ENCODE results near the gene PLPP6. TPM values are rescaled to one million over a fixed set of nuclear protein-coding genes. Genes with fewer than 3 reads are reported as not detected.

Gene PLPP6
- total and polyA plus RNA-seq, 2 of the 13 experiments (the other 11 are each of a cell fraction or from before 2014, with no cell fraction given): 12.1 to 15.5 TPM

DNA sequence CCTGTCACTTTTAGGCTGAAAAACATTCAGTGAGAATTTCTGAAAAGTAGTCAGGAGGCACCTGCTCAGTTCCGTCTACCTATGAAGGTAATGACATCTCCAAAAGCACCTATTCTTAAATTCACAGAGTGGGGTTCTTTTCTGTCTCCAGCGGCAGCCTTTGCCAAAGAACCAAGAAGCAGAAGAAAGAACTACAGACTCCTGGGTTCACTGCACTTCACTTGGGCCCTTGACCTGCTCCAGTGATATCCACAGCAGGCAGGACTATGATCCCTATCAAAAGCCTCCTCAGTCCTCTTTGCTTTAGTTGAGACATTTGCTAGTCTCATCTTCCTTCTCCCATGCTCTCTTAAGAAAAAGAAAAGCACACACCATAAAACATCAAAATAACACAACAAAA lies 19.7 kb upstream of the PLPP6 start (continued):
- TF ChIP-seq, protein P1, sequence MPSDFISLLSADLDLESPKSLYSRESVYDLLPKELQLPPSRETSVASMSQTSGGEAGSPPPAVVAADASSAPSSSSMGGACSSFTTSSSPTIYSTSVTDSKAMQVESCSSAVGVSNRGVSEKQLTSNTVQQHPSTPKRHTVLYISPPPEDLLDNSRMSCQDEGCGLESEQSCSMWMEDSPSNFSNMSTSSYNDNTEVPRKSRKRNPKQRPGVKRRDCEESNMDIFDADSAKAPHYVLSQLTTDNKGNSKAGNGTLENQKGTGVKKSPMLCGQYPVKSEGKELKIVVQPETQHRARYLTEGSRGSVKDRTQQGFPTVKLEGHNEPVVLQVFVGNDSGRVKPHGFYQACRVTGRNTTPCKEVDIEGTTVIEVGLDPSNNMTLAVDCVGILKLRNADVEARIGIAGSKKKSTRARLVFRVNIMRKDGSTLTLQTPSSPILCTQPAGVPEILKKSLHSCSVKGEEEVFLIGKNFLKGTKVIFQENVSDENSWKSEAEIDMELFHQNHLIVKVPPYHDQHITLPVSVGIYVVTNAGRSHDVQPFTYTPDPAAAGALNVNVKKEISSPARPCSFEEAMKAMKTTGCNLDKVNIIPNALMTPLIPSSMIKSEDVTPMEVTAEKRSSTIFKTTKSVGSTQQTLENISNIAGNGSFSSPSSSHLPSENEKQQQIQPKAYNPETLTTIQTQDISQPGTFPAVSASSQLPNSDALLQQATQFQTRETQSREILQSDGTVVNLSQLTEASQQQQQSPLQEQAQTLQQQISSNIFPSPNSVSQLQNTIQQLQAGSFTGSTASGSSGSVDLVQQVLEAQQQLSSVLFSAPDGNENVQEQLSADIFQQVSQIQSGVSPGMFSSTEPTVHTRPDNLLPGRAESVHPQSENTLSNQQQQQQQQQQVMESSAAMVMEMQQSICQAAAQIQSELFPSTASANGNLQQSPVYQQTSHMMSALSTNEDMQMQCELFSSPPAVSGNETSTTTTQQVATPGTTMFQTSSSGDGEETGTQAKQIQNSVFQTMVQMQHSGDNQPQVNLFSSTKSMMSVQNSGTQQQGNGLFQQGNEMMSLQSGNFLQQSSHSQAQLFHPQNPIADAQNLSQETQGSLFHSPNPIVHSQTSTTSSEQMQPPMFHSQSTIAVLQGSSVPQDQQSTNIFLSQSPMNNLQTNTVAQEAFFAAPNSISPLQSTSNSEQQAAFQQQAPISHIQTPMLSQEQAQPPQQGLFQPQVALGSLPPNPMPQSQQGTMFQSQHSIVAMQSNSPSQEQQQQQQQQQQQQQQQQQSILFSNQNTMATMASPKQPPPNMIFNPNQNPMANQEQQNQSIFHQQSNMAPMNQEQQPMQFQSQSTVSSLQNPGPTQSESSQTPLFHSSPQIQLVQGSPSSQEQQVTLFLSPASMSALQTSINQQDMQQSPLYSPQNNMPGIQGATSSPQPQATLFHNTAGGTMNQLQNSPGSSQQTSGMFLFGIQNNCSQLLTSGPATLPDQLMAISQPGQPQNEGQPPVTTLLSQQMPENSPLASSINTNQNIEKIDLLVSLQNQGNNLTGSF (CRISPR knock-in tag; IDR thresholded peaks at IDR 0.05): no peak
- no peak for TF ChIP-seq ZC3H4 (CRISPR knock-in tag; IDR thresholded peaks at IDR 0.05; ENCODE audit: borderline replicate concordance)

DNA sequence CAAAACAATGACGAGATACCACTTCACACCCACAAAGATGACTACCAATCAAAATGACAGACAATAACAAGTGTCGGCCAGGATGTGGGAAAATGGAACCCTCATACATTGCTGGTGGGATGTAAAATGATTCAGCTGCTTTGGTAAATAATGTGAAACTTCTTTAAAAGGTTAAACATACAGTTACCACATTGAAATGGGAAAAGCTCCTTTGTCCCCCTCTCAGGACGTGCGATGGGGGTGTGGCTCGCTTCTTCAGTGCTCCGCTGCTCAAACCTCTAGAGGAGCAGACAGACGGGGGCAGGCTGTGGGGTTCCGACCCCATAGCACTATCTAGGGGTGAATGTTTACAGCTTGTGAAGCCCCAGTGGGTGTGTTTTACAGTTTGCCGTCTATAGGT lies 8.0 kb upstream of the PLPP6 start:
- DNase-seq (ENCODE audit: low spot score) (no peak), ATAC-seq (no peak), FAIRE-seq (no peak)
- WGBS (ENCODE audit: low lambda C conversion rate): 96% methylated on average over 9 of the region's 9 CpGs
- Histone ChIP-seq H4K20me1 (ENCODE audit: insufficient read depth, low read length) (no peaks in the 10 kb centered on the region), H3K4me2 (ENCODE audit: low read depth, low read length) (no peak overlapping the region), H3K4me1 (ENCODE audit: insufficient read depth, low read length) (peaks cover 20% of the 10 kb centered on the region), H3K36me3 (replicated peaks in 1 of 2; ENCODE audit: control insufficient read depth in 1 of 2, insufficient read depth in 2 of 2, low read length in 2 of 2) (no peaks in the 10 kb centered on the region; a peak in 1 of 5 replicates), H3K27me3 (ENCODE audit: control insufficient read depth in 1 of 2, insufficient read depth in 2 of 2, low read length in 2 of 2) (no peaks in the 10 kb centered on the region), H3K4me3 (replicated peaks in 1 of 3; ENCODE audit: insufficient read depth in 1 of 3, low read depth in 2 of 3, low read length in 3 of 3) (no peak overlapping the region), H3K27ac (ENCODE audit: extremely low read length, insufficient read depth, low read length) (no peak overlapping the region), H3K9ac (ENCODE audit: insufficient read depth, low read depth, low read length) (no peak overlapping the region), H3K9me3 (ENCODE audit: low read length) (no peaks in the 10 kb centered on the region), H2AFZ (ENCODE audit: low read length) (no peak overlapping the region), H3K79me2 (ENCODE audit: insufficient read depth, low read length) (no peaks in the 10 kb centered on the region)
- in situ Hi-C loops (cut with HindIII; ENCODE audit: extremely low pct_ligation_motif_present, low pct_unique_long_range_greater_than_20kb): no loop called here
- ChIA-PET CTCF (ENCODE audit: low intra/inter-chr PET ratio, low total read pairs) (no interaction called here), POLR2A (no interaction called here)
- TF ChIP-seq, protein P2, sequence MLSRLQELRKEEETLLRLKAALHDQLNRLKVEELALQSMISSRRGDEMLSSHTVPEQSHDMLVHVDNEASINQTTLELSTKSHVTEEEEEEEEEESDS (CRISPR knock-in tag; IDR thresholded peaks at IDR 0.05; ENCODE audit: borderline replicate concordance): no peak
- TF ChIP-seq ZFP36L2 (CRISPR knock-in tag; IDR thresholded peaks at IDR 0.05) (no peak), ZNF382 (CRISPR knock-in tag; IDR thresholded peaks at IDR 0.05; ENCODE audit: borderline replicate concordance) (no peak), ZKSCAN1 (IDR thresholded peaks at IDR 0.05; ENCODE audit: low read length) (no peak), MIER3 (CRISPR knock-in tag; IDR thresholded peaks at IDR 0.05; ENCODE audit: borderline replicate concordance) (no peak), ZNF138 (CRISPR knock-in tag; IDR thresholded peaks at IDR 0.05; ENCODE audit: low read depth) (no peak), RBFOX2 (IDR thresholded peaks at IDR 0.05; ENCODE audit: low read depth, low read length) (no peak), RFX5 (IDR thresholded peaks at IDR 0.05; ENCODE audit: low read depth, low read length) (no peak), NFKB2 (CRISPR knock-in tag; IDR thresholded peaks at IDR 0.05; ENCODE audit: borderline replicate concordance) (no peak)
- TF ChIP-seq, protein P3, sequence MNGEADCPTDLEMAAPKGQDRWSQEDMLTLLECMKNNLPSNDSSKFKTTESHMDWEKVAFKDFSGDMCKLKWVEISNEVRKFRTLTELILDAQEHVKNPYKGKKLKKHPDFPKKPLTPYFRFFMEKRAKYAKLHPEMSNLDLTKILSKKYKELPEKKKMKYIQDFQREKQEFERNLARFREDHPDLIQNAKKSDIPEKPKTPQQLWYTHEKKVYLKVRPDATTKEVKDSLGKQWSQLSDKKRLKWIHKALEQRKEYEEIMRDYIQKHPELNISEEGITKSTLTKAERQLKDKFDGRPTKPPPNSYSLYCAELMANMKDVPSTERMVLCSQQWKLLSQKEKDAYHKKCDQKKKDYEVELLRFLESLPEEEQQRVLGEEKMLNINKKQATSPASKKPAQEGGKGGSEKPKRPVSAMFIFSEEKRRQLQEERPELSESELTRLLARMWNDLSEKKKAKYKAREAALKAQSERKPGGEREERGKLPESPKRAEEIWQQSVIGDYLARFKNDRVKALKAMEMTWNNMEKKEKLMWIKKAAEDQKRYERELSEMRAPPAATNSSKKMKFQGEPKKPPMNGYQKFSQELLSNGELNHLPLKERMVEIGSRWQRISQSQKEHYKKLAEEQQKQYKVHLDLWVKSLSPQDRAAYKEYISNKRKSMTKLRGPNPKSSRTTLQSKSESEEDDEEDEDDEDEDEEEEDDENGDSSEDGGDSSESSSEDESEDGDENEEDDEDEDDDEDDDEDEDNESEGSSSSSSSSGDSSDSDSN (CRISPR knock-in tag; IDR thresholded peaks at IDR 0.05): no peak
- intact Hi-C loops (cut with micrococcal nuclease; ENCODE audit: unreplicated experiment): no loop called here
- no TSS peak for BruUV-seq (replicated peaks)

Data from HepG2 (cell line).